ENCODE results near the gene ADGRG3. TPM values are rescaled to one million over a fixed set of nuclear protein-coding genes. Genes with fewer than 3 reads are reported as not detected.
A peak's percentile ranks its signal among the peaks of the same experiment; 100 is the strongest.

The ADGRG3 gene
- total RNA-seq, 2 donors from 2014 or later = 6.8 to 10.4 TPM

GRCh38 chr16:57688487-57688986, 20.4 kb downstream of the ADGRG3 start:
- intact Hi-C loops (cut with DNase I) = no loop called here
- DNase-seq (ENCODE audit: low spot score) = no peak

GRCh38 chr16:57688987-57689761, 21.1 kb downstream of the ADGRG3 start:
- no peak for DNase-seq (ENCODE audit: low spot score)
- intact Hi-C loops (cut with DNase I) = no loop called here

GRCh38 chr16:57689762-57690558, 21.9 kb downstream of the ADGRG3 start:
- DNase-seq (ENCODE audit: low spot score) = no peak
- intact Hi-C loops (cut with DNase I) = no loop called here

GRCh38 chr16:57690782-57691471, 22.8 kb downstream of the ADGRG3 start:
- DNase-seq (ENCODE audit: low spot score) = no peak

GRCh38 chr16:57692636-57693035, 24.5 kb downstream of the ADGRG3 start:
- intact Hi-C loops (cut with DNase I) = no loop called here
- no peak for DNase-seq (ENCODE audit: low spot score)

More at GRCh38 chr16:57690782-57691471, 22.8 kb downstream of the ADGRG3 start:
- intact Hi-C loops (cut with DNase I) = no loop called here

GRCh38 chr16:57693550-57693949, 25.4 kb downstream of the ADGRG3 start:
- intact Hi-C loops (cut with DNase I) = no loop called here
- no peak for DNase-seq (ENCODE audit: low spot score)

GRCh38 chr16:57694231-57694724, 26.2 kb downstream of the ADGRG3 start:
- no peak for DNase-seq (ENCODE audit: low spot score)
- intact Hi-C loops (cut with DNase I) = no loop called here

GRCh38 chr16:57694725-57695679, 26.9 kb downstream of the ADGRG3 start, which contains the start of gene DRC7:
DRC7 (plus strand) TSS chr16:57694806; CDS start chr16:57697950, 3,144 bp downstream.
- intact Hi-C loops (cut with DNase I) = no loop called here
- DNase-seq (ENCODE audit: low spot score) = no peak

GRCh38 chr16:57695680-57696069, 27.6 kb downstream of the ADGRG3 start:
- intact Hi-C loops (cut with DNase I) = no loop called here
- DNase-seq (ENCODE audit: low spot score) = no peak

- intact Hi-C loops (cut with DNase I) = no loop called here
- no peak for DNase-seq (ENCODE audit: low spot score)
These were observed 28.1 kb downstream of the ADGRG3 start for GRCh38 chr16:57696240-57696639.

- intact Hi-C loops (cut with DNase I) = no loop called here
- no peak for DNase-seq (ENCODE audit: low spot score)
These were observed 29.9 kb downstream of the ADGRG3 start for GRCh38 chr16:57697896-57698537.

GRCh38 chr16:57698812-57699405, 30.8 kb downstream of the ADGRG3 start:
- intact Hi-C loops (cut with DNase I) = no loop called here
- no peak for DNase-seq (ENCODE audit: low spot score)

GRCh38 chr16:57699481-57699880, 31.4 kb downstream of the ADGRG3 start:
- no peak for DNase-seq (ENCODE audit: low spot score)
- intact Hi-C loops (cut with DNase I) = no loop called here

- intact Hi-C loops (cut with DNase I) = no loop called here
- DNase-seq (ENCODE audit: low spot score) = peak; percentile 74
These were observed 31.8 kb downstream of the ADGRG3 start for GRCh38 chr16:57699899-57700298.

- DNase-seq (ENCODE audit: low spot score) = no peak
- intact Hi-C loops (cut with DNase I) = no loop called here
These were observed 32.9 kb downstream of the ADGRG3 start for GRCh38 chr16:57700781-57701551.

GRCh38 chr16:57701759-57702371, 33.8 kb downstream of the ADGRG3 start:
- no peak for DNase-seq (ENCODE audit: low spot score)
- intact Hi-C loops (cut with DNase I) = no loop called here

Measured in posterior vena cava (tissue), 2 donors.